ENCODE results near the gene CSTF2T. TPM values are rescaled to one million over a fixed set of nuclear protein-coding genes. Genes with fewer than 3 reads are reported as not detected.
A peak's percentile ranks its signal among the peaks of the same experiment; 100 is the strongest.
"Not testable (repeated sequence)": the region's sequence is repeated elsewhere in the genome, so short reads cannot be mapped to it uniquely, and the experiment has no call there.

Gene CSTF2T
- total and polyA plus RNA-seq, 9 donors: 22.1 to 40.9 (median 32.4) TPM

DNA sequence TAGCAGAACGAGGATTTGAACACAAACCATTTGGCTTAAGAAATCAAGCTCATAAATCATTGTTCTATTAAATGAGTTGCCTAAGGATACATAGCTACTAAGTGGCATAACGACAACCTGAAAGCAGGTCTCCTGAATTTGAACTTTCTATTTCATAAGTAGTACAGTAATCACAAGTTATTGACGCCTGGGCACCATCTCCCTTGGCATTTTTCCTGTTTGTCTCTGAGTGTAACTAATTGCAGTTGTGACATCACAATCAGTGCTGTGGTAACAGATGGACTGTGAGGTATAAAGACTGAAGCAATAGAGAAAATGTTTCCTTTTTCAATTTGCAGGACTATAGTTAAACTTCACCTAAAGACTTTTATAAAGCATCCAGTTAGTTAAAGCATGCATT is 6.4 kb upstream of the CSTF2T start:
- H3K27ac ChIP-seq (ENCODE audit: low read length): no peak overlapping the region
- WGBS (ENCODE audit: insufficient coverage): no CpG with 5 or more reads among the region's 3 CpGs
- H3K27me3 ChIP-seq (ENCODE audit: control insufficient read depth, insufficient read depth, low read length): no peaks in the 10 kb centered on the region
- peak; percentile 17 for DNase-seq
- no peak overlapping the region for H3K4me3 ChIP-seq (ENCODE audit: low read length)
- no peaks in the 10 kb centered on the region for H3K36me3 ChIP-seq (ENCODE audit: control insufficient read depth, insufficient read depth, low read length)
- H3K4me1 ChIP-seq (ENCODE audit: control insufficient read depth, insufficient read depth, low read length): peaks cover 2% of the 10 kb centered on the region
- H3K9me3 ChIP-seq (replicated peaks; ENCODE audit: control insufficient read depth, low read depth, low read length): no peaks in the 10 kb centered on the region

DNA sequence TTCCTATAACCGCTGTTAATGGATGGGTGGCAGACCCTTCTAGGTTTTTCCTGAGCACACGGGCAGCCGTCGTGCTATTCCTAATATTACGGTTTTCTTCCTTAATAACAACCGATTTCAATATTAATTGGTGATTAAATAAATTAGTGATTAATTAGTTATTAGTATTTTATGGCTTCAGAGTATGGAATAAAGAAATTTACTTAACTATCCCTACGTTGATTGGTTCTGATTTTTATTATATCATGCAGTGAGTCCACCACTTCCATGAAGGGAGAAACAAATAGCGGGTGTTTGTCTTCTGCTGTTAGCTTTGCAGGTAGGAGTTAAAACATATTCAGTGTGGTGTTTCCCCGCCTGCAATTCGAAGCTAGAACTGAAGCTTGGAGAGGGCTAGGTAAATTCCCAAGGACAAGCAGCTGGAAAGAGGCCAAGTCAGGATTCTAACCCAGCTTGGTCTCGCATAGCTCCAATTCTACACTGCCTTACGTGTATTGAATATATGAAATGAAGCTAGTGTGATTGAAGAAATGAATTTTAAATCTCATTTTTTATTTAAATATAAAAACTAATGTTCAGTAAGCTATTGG is 928 bp upstream of the CSTF2T start:
- peaks cover 11% of the 10 kb centered on the region for H3K36me3 ChIP-seq (ENCODE audit: control insufficient read depth, insufficient read depth, low read length)
- WGBS (ENCODE audit: insufficient coverage): 8% methylated on average over 2 of the region's 12 CpGs
- H3K27me3 ChIP-seq (ENCODE audit: control insufficient read depth, insufficient read depth, low read length): no peaks in the 10 kb centered on the region
- peak; percentile 79 for DNase-seq
- no peaks in the 10 kb centered on the region for H3K9me3 ChIP-seq (replicated peaks; ENCODE audit: control insufficient read depth, low read depth, low read length)
- peaks cover 16% of the 10 kb centered on the region for H3K4me1 ChIP-seq (ENCODE audit: control insufficient read depth, insufficient read depth, low read length)
- H3K27ac ChIP-seq (ENCODE audit: low read length): peak overlapping the region; percentile 97
- H3K4me3 ChIP-seq (ENCODE audit: low read length): peak overlapping the region; percentile 88

DNA sequence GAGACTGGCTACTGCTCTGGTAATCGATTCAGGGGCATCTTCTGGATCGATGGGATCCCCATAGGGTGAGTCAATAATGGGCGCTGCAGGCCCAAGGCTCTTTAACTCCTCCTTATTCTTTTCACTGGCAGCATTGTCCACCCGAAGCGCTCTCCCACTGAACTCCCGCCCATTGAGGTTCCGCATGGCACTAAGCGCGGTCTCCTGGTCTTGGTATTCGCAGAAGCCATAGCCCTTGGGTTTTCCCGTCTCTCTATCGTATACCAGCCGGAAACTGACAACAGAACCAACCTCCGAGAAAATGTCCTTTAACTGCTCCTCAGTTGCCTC is 285 bp downstream of the CSTF2T start:
- peaks cover 16% of the 10 kb centered on the region for H3K4me1 ChIP-seq (ENCODE audit: control insufficient read depth, insufficient read depth, low read length)
- no peak for DNase-seq

DNA sequence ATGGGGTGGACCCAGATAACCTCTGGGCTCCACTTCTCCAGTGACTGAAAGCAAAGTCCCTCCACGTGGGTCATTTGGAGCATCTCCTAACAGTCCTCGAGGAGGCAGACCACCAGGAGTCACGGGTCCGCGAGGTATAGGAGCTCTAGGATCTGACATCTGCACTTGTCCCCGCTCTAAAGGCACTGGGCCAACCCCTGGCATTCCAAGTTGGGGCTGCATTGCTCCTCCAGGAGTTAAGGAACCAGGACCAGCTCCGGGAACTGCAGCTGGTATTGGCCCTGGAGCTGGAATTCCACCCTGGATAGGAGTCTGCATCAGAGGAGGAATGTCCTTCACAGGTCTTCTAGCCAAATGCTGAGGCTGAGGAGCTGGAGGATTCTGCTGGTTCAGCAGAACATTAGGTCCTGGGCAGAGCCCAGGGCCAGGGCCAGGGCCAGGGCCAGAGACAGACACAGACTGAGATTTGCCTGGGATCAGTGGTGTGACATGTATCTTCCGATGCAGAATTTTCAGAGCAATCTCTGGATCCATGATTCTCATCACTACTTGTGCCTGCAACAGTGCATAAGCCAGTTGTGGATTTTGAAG is 827 bp downstream of the CSTF2T start:
- Histone ChIP-seq H3K36me3 (ENCODE audit: control insufficient read depth, insufficient read depth, low read length) (peaks cover 11% of the 10 kb centered on the region), H3K27ac (ENCODE audit: low read length) (peak overlapping the region; percentile 97), H3K9me3 (replicated peaks; ENCODE audit: control insufficient read depth, low read depth, low read length) (no peaks in the 10 kb centered on the region), H3K27me3 (ENCODE audit: control insufficient read depth, insufficient read depth, low read length) (no peaks in the 10 kb centered on the region), H3K4me3 (ENCODE audit: low read length) (peak overlapping the region; percentile 88), H3K4me1 (ENCODE audit: control insufficient read depth, insufficient read depth, low read length) (peaks cover 16% of the 10 kb centered on the region)
- peak; percentile 25 for DNase-seq
- WGBS (ENCODE audit: insufficient coverage): 85% methylated on average over 6 of the region's 8 CpGs

More for the DNA sequence above, 285 bp downstream of the CSTF2T start:
- Histone ChIP-seq H3K27ac (ENCODE audit: low read length) (peak overlapping the region; percentile 97), H3K36me3 (ENCODE audit: control insufficient read depth, insufficient read depth, low read length) (peaks cover 11% of the 10 kb centered on the region), H3K27me3 (ENCODE audit: control insufficient read depth, insufficient read depth, low read length) (no peaks in the 10 kb centered on the region), H3K9me3 (replicated peaks; ENCODE audit: control insufficient read depth, low read depth, low read length) (no peaks in the 10 kb centered on the region), H3K4me3 (ENCODE audit: low read length) (peak overlapping the region; percentile 88)
- 0% methylated on average over 10 of the region's 14 CpGs for WGBS (ENCODE audit: insufficient coverage)

DNA sequence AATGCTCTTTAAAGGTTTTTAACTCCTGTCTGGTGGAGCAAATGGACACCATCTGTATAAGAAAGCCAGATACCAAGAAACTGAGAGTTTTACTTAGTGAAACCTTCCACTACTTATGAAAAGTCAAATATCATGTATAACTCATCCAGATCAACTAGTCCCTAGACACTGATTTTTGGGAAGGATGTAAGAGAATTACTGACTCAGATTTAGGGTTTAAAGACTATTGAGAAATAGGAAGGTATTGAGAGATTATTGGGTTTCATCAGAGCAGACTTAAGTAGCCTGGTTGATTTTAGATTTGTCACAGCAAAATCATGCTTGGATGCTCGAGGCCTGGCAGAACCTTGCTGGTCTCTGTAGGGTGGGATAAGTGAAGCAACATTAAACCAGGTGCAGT is 3.1 kb downstream of the CSTF2T start:
- no peak overlapping the region for H3K4me3 ChIP-seq (ENCODE audit: low read length)
- no peaks in the 10 kb centered on the region for H3K27me3 ChIP-seq (ENCODE audit: control insufficient read depth, insufficient read depth, low read length)
- H3K27ac ChIP-seq (ENCODE audit: low read length): no peak overlapping the region
- no peak for DNase-seq
- peaks cover 11% of the 10 kb centered on the region for H3K36me3 ChIP-seq (ENCODE audit: control insufficient read depth, insufficient read depth, low read length)
- H3K9me3 ChIP-seq (replicated peaks; ENCODE audit: control insufficient read depth, low read depth, low read length): no peaks in the 10 kb centered on the region
- H3K4me1 ChIP-seq (ENCODE audit: control insufficient read depth, insufficient read depth, low read length): peaks cover 16% of the 10 kb centered on the region
- WGBS (ENCODE audit: insufficient coverage): no CpG with 5 or more reads among the region's 1 CpG

DNA sequence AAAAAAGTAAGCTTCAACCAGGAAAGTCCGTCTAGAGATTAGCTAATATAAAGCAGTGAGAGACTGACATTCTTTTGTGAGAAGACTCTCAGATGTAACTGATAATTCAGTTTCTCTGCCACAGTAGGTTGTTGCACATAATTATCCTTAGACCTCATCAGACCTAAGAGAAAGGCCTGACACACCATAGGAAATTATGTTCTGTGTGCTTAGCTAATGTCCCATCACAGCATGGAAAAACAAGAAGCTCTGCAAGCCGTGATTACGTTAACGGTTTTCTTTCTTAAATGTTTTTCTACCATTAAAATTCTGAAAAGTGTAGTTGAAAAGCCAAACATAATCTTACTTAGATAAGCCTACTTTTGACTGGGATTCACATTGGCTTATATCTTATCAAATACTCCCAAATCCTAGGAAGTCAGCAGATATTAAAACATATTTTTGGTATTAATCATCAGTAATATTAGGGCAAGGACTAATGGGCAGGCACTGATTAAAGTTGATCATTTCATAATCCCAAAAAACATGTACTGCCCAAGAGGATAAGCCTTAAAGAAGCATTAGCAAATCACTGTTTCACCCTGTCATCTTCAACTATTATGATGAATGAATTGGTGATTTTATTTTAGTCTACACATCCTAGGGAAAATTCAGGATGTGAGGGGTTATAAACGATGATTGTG is 5.2 kb downstream of the CSTF2T start:
- Histone ChIP-seq H3K9me3 (replicated peaks; ENCODE audit: control insufficient read depth, low read depth, low read length) (no peaks in the 10 kb centered on the region), H3K27me3 (ENCODE audit: control insufficient read depth, insufficient read depth, low read length) (no peaks in the 10 kb centered on the region), H3K27ac (ENCODE audit: low read length) (no peak overlapping the region), H3K36me3 (ENCODE audit: control insufficient read depth, insufficient read depth, low read length) (peaks cover 11% of the 10 kb centered on the region), H3K4me3 (ENCODE audit: low read length) (no peak overlapping the region), H3K4me1 (ENCODE audit: control insufficient read depth, insufficient read depth, low read length) (peaks cover 14% of the 10 kb centered on the region)
- no peak for DNase-seq
- WGBS (ENCODE audit: insufficient coverage): no CpG with 5 or more reads among the region's 5 CpGs

DNA sequence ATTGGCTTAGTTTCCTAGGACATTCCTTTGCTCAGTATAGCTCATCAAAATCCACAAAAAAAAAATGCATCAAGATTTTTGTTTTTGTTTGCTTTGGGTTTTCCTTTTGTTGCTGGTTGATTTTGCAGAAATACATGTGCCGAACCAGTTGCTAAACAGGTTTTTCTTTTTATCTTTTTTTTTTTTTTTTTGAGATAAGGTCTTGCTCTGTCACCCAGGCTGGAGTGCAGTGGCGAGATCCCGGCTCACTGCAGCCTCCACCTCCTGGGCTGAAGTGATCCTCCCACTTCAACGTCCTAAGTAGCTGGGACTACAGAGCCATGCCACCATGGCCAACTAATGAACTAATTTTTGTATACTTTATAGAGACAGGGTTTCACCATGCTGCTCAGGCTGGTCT is 8.3 kb downstream of the CSTF2T start:
- WGBS (ENCODE audit: insufficient coverage): 60% methylated on average over 1 of the region's 4 CpGs
- H3K27ac ChIP-seq (ENCODE audit: low read length): no peak overlapping the region
- DNase-seq: no peak
- no peaks in the 10 kb centered on the region for H3K27me3 ChIP-seq (ENCODE audit: control insufficient read depth, insufficient read depth, low read length)
- H3K4me3 ChIP-seq (ENCODE audit: low read length): no peak overlapping the region
- no peaks in the 10 kb centered on the region for H3K9me3 ChIP-seq (replicated peaks; ENCODE audit: control insufficient read depth, low read depth, low read length)
- H3K36me3 ChIP-seq (ENCODE audit: control insufficient read depth, insufficient read depth, low read length): no peaks in the 10 kb centered on the region
- no peaks in the 10 kb centered on the region for H3K4me1 ChIP-seq (ENCODE audit: control insufficient read depth, insufficient read depth, low read length)

DNA sequence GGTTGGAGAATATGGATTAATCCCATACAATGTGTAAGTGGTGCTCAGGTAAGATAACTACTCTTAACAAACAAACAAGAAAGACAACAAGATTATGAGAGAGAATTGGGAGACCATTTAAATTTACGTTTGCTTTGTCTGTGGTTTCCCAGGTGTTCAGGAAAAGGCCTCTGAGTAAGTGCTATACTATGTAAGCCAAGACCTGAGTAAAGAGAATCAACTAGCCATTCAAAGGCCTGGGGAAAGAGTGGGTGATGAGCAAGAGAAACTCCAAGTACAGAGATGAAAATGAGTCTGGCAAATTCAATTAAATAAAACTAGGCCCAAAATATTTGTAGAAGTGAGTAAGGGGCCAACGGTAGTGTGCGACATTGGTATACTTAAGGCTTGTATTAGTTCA is 9.9 kb downstream of the CSTF2T start:
- Histone ChIP-seq H3K27ac (ENCODE audit: low read length) (no peak overlapping the region), H3K36me3 (ENCODE audit: control insufficient read depth, insufficient read depth, low read length) (no peaks in the 10 kb centered on the region), H3K27me3 (ENCODE audit: control insufficient read depth, insufficient read depth, low read length) (no peaks in the 10 kb centered on the region), H3K4me1 (ENCODE audit: control insufficient read depth, insufficient read depth, low read length) (no peaks in the 10 kb centered on the region), H3K9me3 (replicated peaks; ENCODE audit: control insufficient read depth, low read depth, low read length) (no peaks in the 10 kb centered on the region), H3K4me3 (ENCODE audit: low read length) (no peak overlapping the region)
- DNase-seq: no peak
- 100% methylated on average over 3 of the region's 3 CpGs for WGBS (ENCODE audit: insufficient coverage)

DNA sequence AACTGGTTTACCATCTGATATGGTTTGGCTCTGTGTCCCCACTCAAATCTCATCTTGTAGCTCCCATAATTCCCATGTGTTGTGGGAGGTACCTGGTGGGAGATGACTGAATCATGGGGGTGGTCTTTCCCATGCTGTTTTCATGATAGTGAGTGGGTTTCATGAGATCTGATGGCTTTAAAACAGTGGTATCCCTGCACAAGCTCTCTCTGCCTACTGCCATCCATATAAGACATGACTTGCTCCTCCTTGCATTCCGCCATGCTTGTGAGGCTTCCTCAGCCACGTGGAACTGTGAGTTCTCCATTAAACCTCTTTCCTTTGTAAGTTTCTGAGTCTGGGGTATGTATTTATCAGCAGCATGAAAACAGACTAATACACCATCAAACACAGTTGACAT is 10.6 kb downstream of the CSTF2T start:
- WGBS (ENCODE audit: insufficient coverage): no CpG with 5 or more reads among the region's 2 CpGs
- H3K27me3 ChIP-seq (ENCODE audit: control insufficient read depth, insufficient read depth, low read length): not testable (repeated sequence)

DNA sequence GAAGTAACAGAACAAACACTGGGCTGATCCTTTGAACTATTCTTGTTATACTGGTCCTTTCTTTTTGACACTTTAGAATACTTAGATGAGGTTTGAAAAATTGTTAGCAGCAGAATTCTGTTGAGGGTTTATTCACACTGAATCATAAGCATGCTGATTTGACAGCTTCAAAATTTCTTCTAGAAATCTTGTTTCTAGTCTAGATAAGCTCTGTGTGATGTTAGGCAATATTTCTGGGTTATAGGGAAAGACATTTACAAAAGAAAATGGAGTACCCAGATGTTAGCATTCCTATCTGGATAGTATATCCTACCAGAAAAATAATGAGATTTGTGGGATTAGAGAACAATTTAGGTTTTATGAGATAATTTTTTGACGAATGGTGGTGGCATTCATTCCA is 12.1 kb downstream of the CSTF2T start:
- H3K36me3 ChIP-seq (ENCODE audit: control insufficient read depth, insufficient read depth, low read length): no peaks in the 10 kb centered on the region
- WGBS (ENCODE audit: insufficient coverage): no CpG with 5 or more reads among the region's 1 CpG
- H3K4me3 ChIP-seq (ENCODE audit: low read length): no peak overlapping the region
- H3K27ac ChIP-seq (ENCODE audit: low read length): no peak overlapping the region
- no peaks in the 10 kb centered on the region for H3K27me3 ChIP-seq (ENCODE audit: control insufficient read depth, insufficient read depth, low read length)
- DNase-seq: no peak
- H3K9me3 ChIP-seq (replicated peaks; ENCODE audit: control insufficient read depth, low read depth, low read length): no peaks in the 10 kb centered on the region
- H3K4me1 ChIP-seq (ENCODE audit: control insufficient read depth, insufficient read depth, low read length): no peaks in the 10 kb centered on the region

More for the DNA sequence above, 10.6 kb downstream of the CSTF2T start:
- not testable (repeated sequence) for DNase-seq; H3K4me1 ChIP-seq (ENCODE audit: control insufficient read depth, insufficient read depth, low read length); H3K27ac ChIP-seq (ENCODE audit: low read length); H3K4me3 ChIP-seq (ENCODE audit: low read length); H3K9me3 ChIP-seq (replicated peaks; ENCODE audit: control insufficient read depth, low read depth, low read length); H3K36me3 ChIP-seq (ENCODE audit: control insufficient read depth, insufficient read depth, low read length)

All from muscle of leg (tissue), 11 donors.